ENCODE results near the gene TIMP1. TPM values are rescaled to one million over a fixed set of nuclear protein-coding genes. Genes with fewer than 3 reads are reported as not detected.

Gene TIMP1
- total RNA-seq, 1 donor from 2014 or later: 479 TPM

DNA sequence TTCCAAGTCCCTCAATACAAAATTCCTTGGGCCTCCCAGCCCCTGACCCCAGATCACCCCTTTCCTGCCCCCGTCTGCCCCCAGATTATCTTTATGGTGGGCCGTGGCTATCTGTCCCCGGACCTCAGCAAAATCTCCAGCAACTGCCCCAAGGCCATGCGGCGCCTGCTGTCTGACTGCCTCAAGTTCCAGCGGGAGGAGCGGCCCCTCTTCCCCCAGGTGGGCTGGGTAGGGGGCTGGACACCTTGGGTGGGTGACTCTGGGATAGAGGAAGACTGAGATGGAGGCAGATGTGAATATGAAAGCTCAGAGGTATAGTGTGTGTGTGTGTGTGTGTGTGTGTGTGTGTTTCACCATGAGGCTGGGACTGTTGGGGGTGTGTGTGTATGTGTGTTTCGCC is 11.4 kb upstream of the TIMP1 start:
- DNase-seq (ENCODE audit: low read depth) (no peak), FAIRE-seq (no peak)
- Histone ChIP-seq H2AFZ (ENCODE audit: low read depth, low read length) (no peak overlapping the region), H3K4me1 (ENCODE audit: insufficient read depth, low read length) (peaks cover 7% of the 10 kb centered on the region), H3K27ac (ENCODE audit: low read depth, low read length) (no peak overlapping the region), H3K4me3 (ENCODE audit: insufficient read depth, low read depth, low read length) (no peak overlapping the region), H3K36me3 (ENCODE audit: insufficient read depth, low read length) (peaks cover 4% of the 10 kb centered on the region), H4K20me1 (ENCODE audit: insufficient read depth, low read length) (no peaks in the 10 kb centered on the region), H3K4me2 (ENCODE audit: low read length) (no peak overlapping the region), H3K79me2 (ENCODE audit: insufficient read depth, low read length) (no peaks in the 10 kb centered on the region), H3K9ac (ENCODE audit: low read length) (no peak overlapping the region), H3K9me3 (ENCODE audit: insufficient read depth, low read depth, low read length) (no peaks in the 10 kb centered on the region), H3K27me3 (ENCODE audit: insufficient read depth, low read length) (no peaks in the 10 kb centered on the region)
- peaks cover 8% of the 10 kb centered on the region for H3K36me3 Mint-ChIP-seq (ENCODE audit: low read depth, unreplicated experiment)
- no peak overlapping the region for H3K27ac Mint-ChIP-seq (ENCODE audit: unreplicated experiment)
- H3K27me3 Mint-ChIP-seq (ENCODE audit: low read depth, unreplicated experiment): no peaks in the 10 kb centered on the region
- no peaks in the 10 kb centered on the region for H3K9me3 Mint-ChIP-seq (ENCODE audit: unreplicated experiment)
- no peak overlapping the region for H3K4me3 Mint-ChIP-seq (ENCODE audit: unreplicated experiment)
- TF ChIP-seq EZH2 (IDR thresholded peaks at IDR 0.05; ENCODE audit: insufficient read depth, low read length) (no peak), CTCF (IDR thresholded peaks at IDR 0.05; ENCODE audit: insufficient read depth, low read depth, low read length) (no peak)
- H3K4me1 Mint-ChIP-seq (ENCODE audit: low read depth, unreplicated experiment): peaks cover 6% of the 10 kb centered on the region

DNA sequence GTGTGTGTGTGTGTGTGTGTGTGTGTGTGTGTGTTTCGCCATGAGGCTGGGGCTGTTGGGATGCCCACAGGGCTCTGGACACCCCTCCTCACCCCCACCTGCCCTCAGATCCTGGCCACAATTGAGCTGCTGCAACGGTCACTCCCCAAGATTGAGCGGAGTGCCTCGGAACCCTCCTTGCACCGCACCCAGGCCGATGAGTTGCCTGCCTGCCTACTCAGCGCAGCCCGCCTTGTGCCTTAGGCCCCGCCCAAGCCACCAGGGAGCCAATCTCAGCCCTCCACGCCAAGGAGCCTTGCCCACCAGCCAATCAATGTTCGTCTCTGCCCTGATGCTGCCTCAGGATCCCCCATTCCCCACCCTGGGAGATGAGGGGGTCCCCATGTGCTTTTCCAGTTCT is 11.0 kb upstream of the TIMP1 start:
- Mint-ChIP-seq H3K4me3 (ENCODE audit: unreplicated experiment) (no peak overlapping the region), H3K9me3 (ENCODE audit: unreplicated experiment) (no peaks in the 10 kb centered on the region), H3K36me3 (ENCODE audit: low read depth, unreplicated experiment) (peaks cover 6% of the 10 kb centered on the region), H3K27ac (ENCODE audit: unreplicated experiment) (no peak overlapping the region), H3K4me1 (ENCODE audit: low read depth, unreplicated experiment) (peaks cover 6% of the 10 kb centered on the region), H3K27me3 (ENCODE audit: low read depth, unreplicated experiment) (no peaks in the 10 kb centered on the region)
- no peaks in the 10 kb centered on the region for H4K20me1 ChIP-seq (ENCODE audit: insufficient read depth, low read length)
- H3K36me3 ChIP-seq (ENCODE audit: insufficient read depth, low read length): peaks cover 4% of the 10 kb centered on the region
- DNase-seq (ENCODE audit: low read depth) (no peak), FAIRE-seq (no peak)
- H3K27me3 ChIP-seq (ENCODE audit: insufficient read depth, low read length): no peaks in the 10 kb centered on the region
- no peak overlapping the region for H3K4me2 ChIP-seq (ENCODE audit: low read length)
- H3K4me1 ChIP-seq (ENCODE audit: insufficient read depth, low read length): peaks cover 7% of the 10 kb centered on the region
- no peak overlapping the region for H3K27ac ChIP-seq (ENCODE audit: low read depth, low read length)
- H3K79me2 ChIP-seq (ENCODE audit: insufficient read depth, low read length): no peaks in the 10 kb centered on the region
- no peaks in the 10 kb centered on the region for H3K9me3 ChIP-seq (ENCODE audit: insufficient read depth, low read depth, low read length)
- TF ChIP-seq CTCF (IDR thresholded peaks at IDR 0.05; ENCODE audit: insufficient read depth, low read depth, low read length): no peak
- TF ChIP-seq EZH2 (IDR thresholded peaks at IDR 0.05; ENCODE audit: insufficient read depth, low read length): no peak
- H3K9ac ChIP-seq (ENCODE audit: low read length): no peak overlapping the region
- no peak overlapping the region for H3K4me3 ChIP-seq (ENCODE audit: insufficient read depth, low read depth, low read length)
- no peak overlapping the region for H2AFZ ChIP-seq (ENCODE audit: low read depth, low read length)

GRCh38 chrX:47571896-47572295 is 10.3 kb upstream of the TIMP1 start:
- H3K9me3 Mint-ChIP-seq (ENCODE audit: unreplicated experiment): no peaks in the 10 kb centered on the region

More at GRCh38 chrX:47571896-47572295, 10.3 kb upstream of the TIMP1 start:
- no peak overlapping the region for H3K27ac ChIP-seq (ENCODE audit: low read depth, low read length)
- no peak overlapping the region for H2AFZ ChIP-seq (ENCODE audit: low read depth, low read length)
- H3K36me3 ChIP-seq (ENCODE audit: insufficient read depth, low read length): peaks cover 4% of the 10 kb centered on the region
- no peak overlapping the region for H3K4me2 ChIP-seq (ENCODE audit: low read length)
- no peak overlapping the region for H3K4me3 ChIP-seq (ENCODE audit: insufficient read depth, low read depth, low read length)
- Mint-ChIP-seq H3K4me1 (ENCODE audit: low read depth, unreplicated experiment) (peaks cover 7% of the 10 kb centered on the region), H3K36me3 (ENCODE audit: low read depth, unreplicated experiment) (peaks cover 6% of the 10 kb centered on the region), H3K27me3 (ENCODE audit: low read depth, unreplicated experiment) (no peaks in the 10 kb centered on the region), H3K4me3 (ENCODE audit: unreplicated experiment) (no peak overlapping the region), H3K27ac (ENCODE audit: unreplicated experiment) (no peak overlapping the region)
- no peak for TF ChIP-seq CTCF (IDR thresholded peaks at IDR 0.05; ENCODE audit: insufficient read depth, low read depth, low read length)
- TF ChIP-seq EZH2 (IDR thresholded peaks at IDR 0.05; ENCODE audit: insufficient read depth, low read length): no peak
- H3K79me2 ChIP-seq (ENCODE audit: insufficient read depth, low read length): no peaks in the 10 kb centered on the region
- H4K20me1 ChIP-seq (ENCODE audit: insufficient read depth, low read length): no peaks in the 10 kb centered on the region
- DNase-seq (ENCODE audit: low read depth) (no peak), FAIRE-seq (no peak)
- H3K4me1 ChIP-seq (ENCODE audit: insufficient read depth, low read length): peaks cover 7% of the 10 kb centered on the region
- no peaks in the 10 kb centered on the region for H3K9me3 ChIP-seq (ENCODE audit: insufficient read depth, low read depth, low read length)
- H3K27me3 ChIP-seq (ENCODE audit: insufficient read depth, low read length): no peaks in the 10 kb centered on the region
- no peak overlapping the region for H3K9ac ChIP-seq (ENCODE audit: low read length)

Data from astrocyte (in vitro differentiated cells and primary cell).